Lower leg skin (tissue), 4 donors: ENCODE results near the gene SLC25A18. TPM values are rescaled to one million over a fixed set of nuclear protein-coding genes. Genes with fewer than 3 reads are reported as not detected.

Source experiments
- DNase-seq, 2 donors: peaks; one replicate each; pipeline ENCODE4 v3.0.0-alpha.2; 2019; ENCODE audit warnings: low spot score in 2 of 2
- H3K4me3 ChIP-seq: fragments of 200-600 bp; sonication (generic); 2 replicates; pipeline ENCODE4 v1.5.1; 2017; ENCODE audit warnings: mild to moderate bottlenecking, low read depth; ENCODE audit not compliant: poor library complexity, severe bottlenecking
- CTCF ChIP-seq, 3 donors: fragments of 450-650 bp; IDR thresholded peaks; one replicate each; pipeline ENCODE4 v1.5.1; 2016; ENCODE audit warnings: antibody characterized with exemption in 3 of 3, mild to moderate bottlenecking in 3 of 3, moderate library complexity in 2 of 3
- POLR2A ChIP-seq, 2 donors: fragments of 450-650 bp; IDR thresholded peaks; one replicate each; pipeline ENCODE4 v1.6.1; 2016 to 2017; ENCODE audit warnings: antibody characterized with exemption in 2 of 2, mild to moderate bottlenecking in 1 of 2, moderate library complexity in 1 of 2
- WGBS, 2 donors: methylation state at CpG; one replicate each; pipeline ENCODE4 v1.1.5; 2018; 5-methylcytosine and 5-hydroxymethylcytosine counted together
- intact Hi-C: fragments of 100-400 bp; cut with DNase I; formaldehyde crosslinking; loops from one replicate; pipeline ENCODE4 v1.15.0; 2023; ENCODE audit warnings: low total_unique reads
- total RNA-seq, 4 donors: library from RNA; depleted of rRNA; stranded (reverse); fragments of >200 nt; gene quantifications; one replicate each; pipeline ENCODE4 v1.1.0, GENCODE V29; 2016

Gene SLC25A18
- total RNA-seq, 4 donors from 2014 or later, result 0.83 to 2.3 (median 1.3) TPM

- no peak overlapping the region for H3K4me3 ChIP-seq
- no peak for DNase-seq
- 88 to 92% methylated on average over 5 of the region's 5 CpGs for WGBS, 2 donors
- TF ChIP-seq POLR2A (IDR thresholded peaks at IDR 0.05) (no peak), CTCF (IDR thresholded peaks at IDR 0.05) (no peak)
- intact Hi-C loops, result no loop called here
Measured at GRCh38 chr22:17548756-17549035, 14.6 kb upstream of the SLC25A18 start.

- TF ChIP-seq CTCF (IDR thresholded peaks at IDR 0.05), result no peak
- TF ChIP-seq POLR2A (IDR thresholded peaks at IDR 0.05), result no peak
- 88 to 89% methylated on average over 10 of the region's 10 CpGs for WGBS, 2 donors
Measured at GRCh38 chr22:17549183-17549582, 14.1 kb upstream of the SLC25A18 start.

GRCh38 chr22:17549655-17550054, 13.6 kb upstream of the SLC25A18 start:
- no peak overlapping the region for H3K4me3 ChIP-seq
- TF ChIP-seq CTCF (IDR thresholded peaks at IDR 0.05) (no peak), POLR2A (IDR thresholded peaks at IDR 0.05) (no peak)
- intact Hi-C loops, result no loop called here
- WGBS, 2 donors, result 61 to 66% methylated on average over 5 of the region's 5 CpGs
- peak in 1 of 2 donors; percentile 45 for DNase-seq

More at GRCh38 chr22:17549183-17549582, 14.1 kb upstream of the SLC25A18 start:
- intact Hi-C loops, result no loop called here
- H3K4me3 ChIP-seq, result no peak overlapping the region
- DNase-seq, result peak in 1 of 2 donors; percentile 79

- no peak overlapping the region for H3K4me3 ChIP-seq
- WGBS, 2 donors, result 33 to 55% methylated on average over 7 of the region's 7 CpGs
- intact Hi-C loops, result no loop called here
- DNase-seq, result peak in 1 of 2 donors; percentile 62
- TF ChIP-seq POLR2A (IDR thresholded peaks at IDR 0.05) (no peak), CTCF (IDR thresholded peaks at IDR 0.05) (no peak)
Measured at GRCh38 chr22:17552737-17553136, 10.6 kb upstream of the SLC25A18 start.

- DNase-seq, result no peak
- intact Hi-C loops, result no loop called here
- TF ChIP-seq POLR2A (IDR thresholded peaks at IDR 0.05) (no peak), CTCF (IDR thresholded peaks at IDR 0.05) (no peak)
- 78 to 88% methylated on average over 4 of the region's 4 CpGs for WGBS, 2 donors
- no peak overlapping the region for H3K4me3 ChIP-seq
Measured at GRCh38 chr22:17554814-17555213, 8.5 kb upstream of the SLC25A18 start.

- intact Hi-C loops, result no loop called here
- TF ChIP-seq CTCF (IDR thresholded peaks at IDR 0.05) (no peak), POLR2A (IDR thresholded peaks at IDR 0.05) (no peak)
- no peak overlapping the region for H3K4me3 ChIP-seq
- DNase-seq, result no peak
- WGBS, 2 donors, result 92% methylated on average over 10 of the region's 10 CpGs
Measured at GRCh38 chr22:17559188-17559587, 4.1 kb upstream of the SLC25A18 start.
